Psoas muscle (tissue), 8 donors: Measurements from ENCODE around the gene RBMS3. TPM values are rescaled to one million over a fixed set of nuclear protein-coding genes. Genes with fewer than 3 reads are reported as not detected.

Experiments
- ATAC-seq, 4 donors: fragments of 200-7000 bp; cut with Tn5 transposase; one replicate each; pipeline ENCODE4 v1.9.1; 2020; ENCODE audit warnings: moderate library complexity in 3 of 4, mild to moderate bottlenecking in 2 of 4
- DNase-seq, 2 donors: peaks; one replicate each; pipeline ENCODE4 v3.0.0-alpha.2; 2020
- H3K27ac ChIP-seq: fragments of 200-600 bp; one replicate; pipeline ENCODE4 v1.8.0; 2022
- H3K27me3 ChIP-seq, 3 donors: fragments of 200-600 bp in 1 of 3; one replicate each; pipeline versions ENCODE4 v1.6.1 to v1.8.0; 2013 to 2022; ENCODE audit warnings: low read length in 2 of 3, mild to moderate bottlenecking in 2 of 3, moderate library complexity in 1 of 3; ENCODE audit not compliant: insufficient read depth in 3 of 3
- H3K36me3 ChIP-seq, 2 donors: fragments of 200-600 bp in 1 of 2; one replicate each; pipeline versions ENCODE4 v1.6.1 to v1.8.0; 2013 to 2022; ENCODE audit warnings: low read depth in 1 of 2, mild to moderate bottlenecking in 1 of 2, moderate library complexity in 1 of 2; ENCODE audit not compliant: insufficient read depth in 1 of 2
- H3K4me1 ChIP-seq: fragments of 200-600 bp; one replicate; pipeline ENCODE4 v1.8.0; 2022
- H3K4me3 ChIP-seq: fragments of 200-600 bp; one replicate; pipeline ENCODE4 v1.8.0; 2022; ENCODE audit warnings: mild to moderate bottlenecking
- H3K9me3 ChIP-seq: fragments of 200-600 bp; one replicate; pipeline ENCODE4 v1.8.0; 2022
- WGBS, 3 donors: extraction: QIAGEN DNeasy Blood & Tissue Kit; methylation state at CpG; one replicate each; pipeline versions ENCODE4 v1.1.6 to v1.1.7; 2013; 5-methylcytosine and 5-hydroxymethylcytosine counted together
- intact Hi-C, 2 donors: fragments of 100-400 bp; cut with DNase I; formaldehyde crosslinking; loops; one replicate each; pipeline versions ENCODE4 v1.11.0 to v1.14.2; 2022
- polyA plus RNA-seq, 3 donors: library from polyadenylated mRNA; stranded (reverse); fragments of 200-250 nt; gene quantifications; one replicate each; pipeline ENCODE4 v1.2.3, GENCODE V29; 2013
- total RNA-seq, 4 donors: library from RNA; stranded (reverse); fragmentation: NEBNext Ultra II Directional in 2 of 4; extraction: Animal tissue kit (Norgen Biotek cat#: 25700) in 2 of 4; gene quantifications; one replicate each; pipeline versions ENCODE4 v1.2.1 to v1.2.4, GENCODE V29; 2021 to 2023
- TF ChIP-seq, protein P1 (sequence below): fragments of 200-600 bp; IDR thresholded peaks from one replicate; pipeline ENCODE4 v1.8.0; 2022; ENCODE audit warnings: antibody characterized with exemption
- donor health status: healthy with polysubstance abuse.
- donor health status: DM: no; HTN: no; CAD: no; lungs with moderate emphysema.
- donor health status: Bipolar disorder and iron deficiency.
- donor health status: healthy.
- donor health status: DM: yes; HTN: yes; CAD: no.
- donor health status: DM: no; HTN: no; CAD: no.
- donor health status: DM: no; HTN: no; CAD: no.
- donor health status: DM: yes; HTN: yes; CAD: no.

The RBMS3 gene
- total and polyA plus RNA-seq, 7 donors: 3.8 to 34.5 (median 23.5) TPM

DNA sequence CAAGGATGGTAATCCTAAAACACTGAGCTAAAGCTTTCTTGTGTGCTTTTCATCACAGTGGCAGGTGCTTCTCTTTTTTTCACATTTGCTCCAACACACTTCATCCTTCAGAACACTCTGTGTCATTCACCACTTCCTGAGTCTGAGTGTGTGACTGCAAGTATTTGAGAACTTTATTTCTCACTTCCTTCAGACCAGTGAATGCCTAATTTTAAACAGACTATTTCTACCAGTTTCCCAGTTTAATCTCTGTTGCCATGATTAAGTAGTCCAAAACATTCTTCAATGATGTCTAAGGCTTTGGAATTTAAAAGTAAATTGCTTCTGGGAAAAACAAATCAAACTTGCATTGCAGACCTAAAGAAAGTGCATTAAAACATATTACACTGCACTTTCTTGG is 541.2 kb downstream of the RBMS3 start:
- Histone ChIP-seq H3K36me3 (no peaks in the 10 kb centered on the region), H3K27ac (no peak overlapping the region), H3K9me3 (no peaks in the 10 kb centered on the region), H3K27me3 (no peaks in the 10 kb centered on the region), H3K4me1 (no peaks in the 10 kb centered on the region), H3K4me3 (no peak overlapping the region)
- intact Hi-C loops: no loop called here
- ATAC-seq (no peak), DNase-seq (no peak)
- TF ChIP-seq, protein P1, sequence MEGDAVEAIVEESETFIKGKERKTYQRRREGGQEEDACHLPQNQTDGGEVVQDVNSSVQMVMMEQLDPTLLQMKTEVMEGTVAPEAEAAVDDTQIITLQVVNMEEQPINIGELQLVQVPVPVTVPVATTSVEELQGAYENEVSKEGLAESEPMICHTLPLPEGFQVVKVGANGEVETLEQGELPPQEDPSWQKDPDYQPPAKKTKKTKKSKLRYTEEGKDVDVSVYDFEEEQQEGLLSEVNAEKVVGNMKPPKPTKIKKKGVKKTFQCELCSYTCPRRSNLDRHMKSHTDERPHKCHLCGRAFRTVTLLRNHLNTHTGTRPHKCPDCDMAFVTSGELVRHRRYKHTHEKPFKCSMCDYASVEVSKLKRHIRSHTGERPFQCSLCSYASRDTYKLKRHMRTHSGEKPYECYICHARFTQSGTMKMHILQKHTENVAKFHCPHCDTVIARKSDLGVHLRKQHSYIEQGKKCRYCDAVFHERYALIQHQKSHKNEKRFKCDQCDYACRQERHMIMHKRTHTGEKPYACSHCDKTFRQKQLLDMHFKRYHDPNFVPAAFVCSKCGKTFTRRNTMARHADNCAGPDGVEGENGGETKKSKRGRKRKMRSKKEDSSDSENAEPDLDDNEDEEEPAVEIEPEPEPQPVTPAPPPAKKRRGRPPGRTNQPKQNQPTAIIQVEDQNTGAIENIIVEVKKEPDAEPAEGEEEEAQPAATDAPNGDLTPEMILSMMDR: no peak

DNA sequence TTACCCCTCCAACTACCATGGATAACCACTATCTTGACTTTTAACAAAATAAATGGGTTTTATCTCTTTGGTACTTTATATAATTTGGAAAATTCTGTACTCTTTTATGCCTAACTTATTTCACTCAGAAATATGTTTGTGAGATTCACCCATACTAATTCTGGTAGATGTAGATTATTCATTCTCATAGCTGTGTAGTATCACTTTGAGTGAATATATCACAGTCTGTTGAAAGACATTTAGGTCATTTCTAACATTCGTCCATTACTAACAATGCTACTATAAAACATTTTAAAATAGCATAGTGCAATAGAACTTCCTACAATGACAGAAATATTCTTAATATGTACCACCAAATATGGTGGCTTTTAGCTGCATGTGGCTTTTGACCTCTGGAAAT is 542.4 kb downstream of the RBMS3 start:
- Histone ChIP-seq H3K4me1 (no peaks in the 10 kb centered on the region), H3K27ac (no peak overlapping the region), H3K9me3 (no peaks in the 10 kb centered on the region), H3K36me3 (no peaks in the 10 kb centered on the region), H3K4me3 (no peak overlapping the region), H3K27me3 (no peaks in the 10 kb centered on the region)
- intact Hi-C loops: no loop called here
- TF ChIP-seq, protein P1: no peak
- 90 to 96% (median 93%) methylated on average over 1 of the region's 1 CpG for WGBS, 3 donors
- no peak for DNase-seq
- ATAC-seq: no peak

DNA sequence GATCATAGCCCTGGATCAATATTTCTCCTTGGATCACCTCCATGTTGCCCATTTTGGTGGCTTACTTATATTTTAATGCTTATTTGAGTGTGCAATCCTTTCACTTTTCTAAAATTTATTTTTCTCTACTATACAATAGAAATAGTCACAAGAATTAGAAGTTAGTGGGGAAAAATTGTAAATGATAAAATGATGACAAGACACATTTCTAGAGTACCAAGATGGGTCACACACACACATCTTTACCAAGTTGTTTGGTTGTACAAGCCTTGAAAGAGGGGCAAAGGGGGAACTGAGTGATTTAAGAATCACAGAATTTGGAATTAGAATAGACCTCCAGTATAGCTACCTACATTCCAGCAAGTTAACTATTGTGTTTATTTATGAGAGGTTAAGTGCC is 545.8 kb downstream of the RBMS3 start:
- no peaks in the 10 kb centered on the region for H3K27me3 ChIP-seq
- H3K27ac ChIP-seq: no peak overlapping the region
- ATAC-seq (no peak), DNase-seq (no peak)
- H3K4me3 ChIP-seq: no peak overlapping the region
- H3K9me3 ChIP-seq: no peaks in the 10 kb centered on the region
- H3K36me3 ChIP-seq: no peaks in the 10 kb centered on the region
- no peaks in the 10 kb centered on the region for H3K4me1 ChIP-seq
- intact Hi-C loops: no loop called here
- TF ChIP-seq, protein P1: no peak

DNA sequence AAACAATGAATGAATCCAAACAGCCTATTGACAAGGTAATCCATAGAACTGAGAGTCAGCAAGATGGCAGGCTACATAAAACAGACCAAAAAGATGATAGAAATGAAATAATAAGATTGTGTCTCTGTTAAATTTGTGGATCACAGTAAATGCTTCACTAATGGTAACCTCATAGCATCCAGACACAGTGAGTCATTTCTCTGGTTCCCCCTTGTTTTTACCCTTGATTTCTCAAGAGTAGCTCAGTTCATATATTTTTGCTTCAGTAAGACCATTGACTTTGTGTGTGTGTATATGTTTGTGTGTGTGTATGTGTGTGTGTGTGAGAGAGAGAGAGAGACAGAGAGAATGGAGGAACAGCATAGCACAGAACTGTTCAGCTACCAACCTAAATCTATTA is 546.9 kb downstream of the RBMS3 start:
- intact Hi-C loops: no loop called here
- Histone ChIP-seq H3K36me3 (no peaks in the 10 kb centered on the region), H3K4me1 (no peaks in the 10 kb centered on the region), H3K27ac (no peak overlapping the region), H3K27me3 (no peaks in the 10 kb centered on the region), H3K4me3 (no peak overlapping the region), H3K9me3 (no peaks in the 10 kb centered on the region)
- ATAC-seq: no peak
- no peak for DNase-seq
- TF ChIP-seq, protein P1: no peak

DNA sequence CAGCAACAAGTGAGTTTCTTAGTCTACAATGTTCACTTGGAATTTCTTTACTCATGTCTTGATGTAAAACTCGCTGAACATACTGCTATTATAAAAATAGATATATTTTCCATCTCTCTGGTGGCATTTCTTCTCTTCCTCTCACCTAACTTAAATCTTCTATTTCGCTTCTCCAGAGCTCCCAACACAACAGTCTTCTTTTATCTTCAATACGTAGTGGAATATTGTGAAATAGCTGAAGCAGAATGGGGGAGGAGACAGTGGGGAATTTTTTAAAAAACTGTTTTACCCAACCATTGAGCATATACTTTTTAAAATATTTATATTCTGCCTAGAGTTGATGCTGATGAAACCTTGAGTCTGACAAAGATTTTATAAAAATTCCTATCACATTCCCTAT is 548.5 kb downstream of the RBMS3 start:
- no peak overlapping the region for H3K27ac ChIP-seq
- TF ChIP-seq, protein P1: no peak
- WGBS, 3 donors: 92 to 97% (median 93%) methylated on average over 3 of the region's 3 CpGs

More for the DNA sequence above, 548.5 kb downstream of the RBMS3 start:
- H3K27me3 ChIP-seq: no peaks in the 10 kb centered on the region
- H3K4me3 ChIP-seq: no peak overlapping the region
- H3K4me1 ChIP-seq: no peaks in the 10 kb centered on the region
- ATAC-seq (no peak), DNase-seq (no peak)
- H3K9me3 ChIP-seq: no peaks in the 10 kb centered on the region
- intact Hi-C loops: no loop called here
- H3K36me3 ChIP-seq: no peaks in the 10 kb centered on the region
